OCI-LY1 (cell line): ENCODE data around the gene LAMTOR2.

Source experiments
- H2AFZ ChIP-seq: fragments of 200-600 bp; sonication (generic), shearing (Covaris generic); 2 replicates; pipeline ENCODE4 v1.6.0; 2014; ENCODE audit warnings: antibody characterized with exemption, mild to moderate bottlenecking, low read length
- H3F3A ChIP-seq: fragments of 200-600 bp; sonication (generic), shearing (Covaris generic); 2 replicates; pipeline ENCODE4 v1.6.0; 2014; ENCODE audit warnings: mild to moderate bottlenecking, antibody characterized with exemption, low read length, moderate library complexity; ENCODE audit not compliant: insufficient read depth
- H3K27ac ChIP-seq: fragments of 200-600 bp; sonication (generic); 2 replicates; pipeline ENCODE4 v1.5.1; 2014; ENCODE audit warnings: low read length, mixed run types, mild to moderate bottlenecking, low read depth; ENCODE audit not compliant: poor library complexity, severe bottlenecking
- H3K27me3 ChIP-seq: fragments of 200-600 bp; sonication (generic); 2 replicates; pipeline ENCODE4 v1.6.0; 2014; ENCODE audit warnings: antibody characterized with exemption, mild to moderate bottlenecking, low read length, moderate library complexity; ENCODE audit not compliant: insufficient read depth
- H3K36me3 ChIP-seq: fragments of 200-600 bp; sonication (generic); 2 replicates; pipeline ENCODE4 v1.6.1; 2014; ENCODE audit warnings: mild to moderate bottlenecking, antibody characterized with exemption, low read length, moderate library complexity, mixed read lengths; ENCODE audit not compliant: insufficient read depth
- H3K4me1 ChIP-seq: fragments of 200-600 bp; sonication (generic); 2 replicates; pipeline ENCODE4 v1.5.1; 2014; ENCODE audit warnings: mild to moderate bottlenecking, low read length, moderate library complexity; ENCODE audit not compliant: insufficient read depth, severe bottlenecking
- H3K4me2 ChIP-seq: fragments of 200-600 bp; sonication (generic), shearing (Covaris generic); 2 replicates; pipeline ENCODE4 v1.6.1; 2014; ENCODE audit warnings: low read length
- H3K4me3 ChIP-seq: fragments of 200-600 bp; sonication (generic); 2 replicates; pipeline ENCODE4 v1.5.1; 2014; ENCODE audit warnings: low read length, low read depth, mild to moderate bottlenecking, mixed read lengths; ENCODE audit not compliant: poor library complexity, severe bottlenecking
- H3K79me2 ChIP-seq: fragments of 200-600 bp; shearing (Covaris generic); 2 replicates; pipeline ENCODE4 v1.6.1; 2016; ENCODE audit warnings: mixed run types, low read length, mixed read lengths; ENCODE audit not compliant: insufficient read depth
- H3K9ac ChIP-seq: fragments of 200-600 bp; sonication (generic), shearing (Covaris generic); 2 replicates; pipeline ENCODE4 v1.6.1; 2014; ENCODE audit warnings: mild to moderate bottlenecking, low read length, mixed read lengths
- H3K9me2 ChIP-seq: fragments of 200-600 bp; sonication (generic), shearing (Covaris generic); 2 replicates; pipeline ENCODE4 v1.6.1; 2014; ENCODE audit warnings: low read depth, mild to moderate bottlenecking, low read length, mixed read lengths
- H3K9me3 ChIP-seq: fragments of 200-600 bp; shearing (Covaris generic); 2 replicates; pipeline ENCODE4 v1.6.1; 2014; ENCODE audit warnings: low read length, mixed read lengths
- H4K20me1 ChIP-seq: fragments of 200-600 bp; sonication (generic), shearing (Covaris generic); 2 replicates; pipeline ENCODE4 v1.6.0; 2016; ENCODE audit warnings: mild to moderate bottlenecking, low read length; ENCODE audit not compliant: insufficient read depth
- EZH2 ChIP-seq: fragments of 200-600 bp; sonication (generic), shearing (Covaris generic); IDR thresholded peaks from 2 replicates; pipeline ENCODE4 v1.8.0; 2017; ENCODE audit warnings: borderline replicate concordance, mixed run types, mild to moderate bottlenecking, antibody characterized with exemption, low read length, moderate library complexity, mixed read lengths
- TF ChIP-seq, protein P1 (sequence below): fragments of 200-600 bp; sonication (generic), shearing (Covaris generic); IDR thresholded peaks from 2 replicates; pipeline ENCODE4 v1.5.1; 2017; ENCODE audit warnings: mild to moderate bottlenecking, antibody characterized with exemption, low read length, moderate library complexity, mixed read lengths

LAMTOR2 gene

DNA sequence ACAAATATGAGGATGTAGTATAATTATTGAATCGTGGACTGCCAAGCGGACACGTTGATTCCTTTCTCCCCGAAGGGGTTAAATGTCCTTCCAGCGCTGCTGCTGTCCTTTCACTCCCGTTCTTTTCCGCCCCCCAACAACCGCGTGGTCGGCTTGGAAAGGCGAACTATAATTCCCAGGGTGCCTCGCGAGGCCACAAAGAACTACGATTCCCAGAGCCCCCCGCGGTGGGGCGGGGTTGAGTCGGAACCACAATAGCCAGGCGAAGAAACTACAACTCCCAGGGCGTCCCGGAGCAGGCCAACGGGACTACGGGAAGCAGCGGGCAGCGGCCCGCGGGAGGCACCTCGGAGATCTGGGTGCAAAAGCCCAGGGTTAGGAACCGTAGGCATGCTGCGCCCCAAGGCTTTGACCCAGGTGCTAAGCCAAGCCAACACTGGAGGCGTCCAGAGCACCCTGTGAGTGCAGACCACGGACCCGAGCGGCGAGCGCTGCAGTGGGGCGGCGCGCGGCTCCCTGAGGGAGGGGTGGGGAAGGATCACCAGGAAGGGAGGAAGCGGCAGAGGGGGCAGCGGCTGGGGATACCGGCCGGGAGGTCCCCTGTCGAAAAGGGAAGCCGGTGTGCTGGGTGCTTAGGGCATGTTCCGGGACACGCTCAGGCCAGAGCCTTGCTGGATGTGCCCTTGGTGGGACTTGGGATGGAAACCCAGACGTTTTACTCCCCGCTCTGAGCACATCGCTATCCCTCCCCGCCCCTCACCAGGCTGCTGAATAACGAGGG, at the start of gene LAMTOR2:
Gene LAMTOR2, plus strand, starts transcription at position 283 of the 781 bp plus-strand sequence. Its CDS starts 108 bp downstream, at position 391.
- H3K4me2 ChIP-seq = peak within 1 kb of the TSS; percentile 77
- peak within 1 kb of the TSS; percentile 76 for H3K9ac ChIP-seq

DNA sequence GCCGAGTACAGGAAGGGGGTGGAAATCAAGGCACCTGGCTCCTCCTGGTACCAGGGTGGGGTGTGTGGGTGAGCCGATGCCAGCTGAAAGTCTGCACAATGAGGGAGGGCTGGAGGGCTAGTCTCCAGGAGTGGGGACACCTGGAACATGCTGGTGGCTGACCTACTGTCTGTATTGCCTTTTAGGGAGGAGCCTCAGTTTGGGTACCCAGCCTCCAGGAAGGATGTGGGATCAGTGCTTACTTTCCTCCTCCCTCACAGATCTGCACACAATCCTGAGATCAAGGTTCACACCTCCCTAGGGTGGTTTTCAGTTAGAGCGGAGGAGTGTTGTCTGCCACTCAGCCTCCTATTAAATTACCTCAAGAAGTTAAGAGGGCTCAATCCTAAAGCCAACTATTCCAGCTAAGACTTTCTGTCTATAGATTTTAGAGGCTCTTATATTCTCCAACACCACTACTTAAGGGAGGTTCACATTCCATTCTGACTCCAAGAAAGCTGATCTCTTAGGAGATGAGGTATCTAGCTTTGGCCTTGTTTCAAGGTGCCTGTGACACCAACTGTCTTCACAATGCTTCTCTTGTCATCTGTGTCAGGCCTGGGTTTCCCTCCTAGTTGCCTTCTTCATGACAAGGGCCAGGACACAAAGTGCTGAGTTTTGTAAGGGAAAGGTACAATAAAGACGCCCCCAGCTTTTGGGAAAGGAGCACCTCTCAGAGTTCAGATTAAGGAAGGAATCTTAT, 49.6 kb upstream of the LAMTOR2 start:
- TF ChIP-seq EZH2 = no peak
- TF ChIP-seq, protein P1, sequence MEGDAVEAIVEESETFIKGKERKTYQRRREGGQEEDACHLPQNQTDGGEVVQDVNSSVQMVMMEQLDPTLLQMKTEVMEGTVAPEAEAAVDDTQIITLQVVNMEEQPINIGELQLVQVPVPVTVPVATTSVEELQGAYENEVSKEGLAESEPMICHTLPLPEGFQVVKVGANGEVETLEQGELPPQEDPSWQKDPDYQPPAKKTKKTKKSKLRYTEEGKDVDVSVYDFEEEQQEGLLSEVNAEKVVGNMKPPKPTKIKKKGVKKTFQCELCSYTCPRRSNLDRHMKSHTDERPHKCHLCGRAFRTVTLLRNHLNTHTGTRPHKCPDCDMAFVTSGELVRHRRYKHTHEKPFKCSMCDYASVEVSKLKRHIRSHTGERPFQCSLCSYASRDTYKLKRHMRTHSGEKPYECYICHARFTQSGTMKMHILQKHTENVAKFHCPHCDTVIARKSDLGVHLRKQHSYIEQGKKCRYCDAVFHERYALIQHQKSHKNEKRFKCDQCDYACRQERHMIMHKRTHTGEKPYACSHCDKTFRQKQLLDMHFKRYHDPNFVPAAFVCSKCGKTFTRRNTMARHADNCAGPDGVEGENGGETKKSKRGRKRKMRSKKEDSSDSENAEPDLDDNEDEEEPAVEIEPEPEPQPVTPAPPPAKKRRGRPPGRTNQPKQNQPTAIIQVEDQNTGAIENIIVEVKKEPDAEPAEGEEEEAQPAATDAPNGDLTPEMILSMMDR = no peak
- Histone ChIP-seq H3K4me3 (no peak overlapping the region), H3K79me2 (no peaks in the 10 kb centered on the region), H3K9me2 (no peaks in the 10 kb centered on the region), H3F3A (no peaks in the 10 kb centered on the region), H3K36me3 (peaks cover 16% of the 10 kb centered on the region), H3K4me2 (no peak overlapping the region), H3K4me1 (no peaks in the 10 kb centered on the region), H4K20me1 (no peaks in the 10 kb centered on the region), H3K9me3 (no peaks in the 10 kb centered on the region), H2AFZ (no peak overlapping the region), H3K27me3 (peaks cover 5% of the 10 kb centered on the region; the same call in 1 of the 2 replicates), H3K9ac (no peak overlapping the region), H3K27ac (no peak overlapping the region)

More for the DNA sequence above, at the start of gene LAMTOR2:
- no peaks in the 10 kb centered on the region for H3F3A ChIP-seq
- no peaks in the 10 kb centered on the region for H3K9me3 ChIP-seq
- no peaks in the 10 kb centered on the region for H3K27me3 ChIP-seq
- H3K27ac ChIP-seq = peak within 1 kb of the TSS; percentile 82
- H4K20me1 ChIP-seq = no peaks in the 10 kb centered on the region
- H3K4me1 ChIP-seq = peaks cover 16% of the 10 kb centered on the region
- no peaks in the 10 kb centered on the region for H3K79me2 ChIP-seq
- peaks cover 14% of the 10 kb centered on the region; the same call in 1 of the 2 replicates for H3K36me3 ChIP-seq
- H3K4me3 ChIP-seq = peak within 1 kb of the TSS; percentile 73
- H2AFZ ChIP-seq = no peak within 1 kb of the TSS
- TF ChIP-seq, protein P1 = no peak
- no peak for TF ChIP-seq EZH2
- H3K9me2 ChIP-seq = no peaks in the 10 kb centered on the region

DNA sequence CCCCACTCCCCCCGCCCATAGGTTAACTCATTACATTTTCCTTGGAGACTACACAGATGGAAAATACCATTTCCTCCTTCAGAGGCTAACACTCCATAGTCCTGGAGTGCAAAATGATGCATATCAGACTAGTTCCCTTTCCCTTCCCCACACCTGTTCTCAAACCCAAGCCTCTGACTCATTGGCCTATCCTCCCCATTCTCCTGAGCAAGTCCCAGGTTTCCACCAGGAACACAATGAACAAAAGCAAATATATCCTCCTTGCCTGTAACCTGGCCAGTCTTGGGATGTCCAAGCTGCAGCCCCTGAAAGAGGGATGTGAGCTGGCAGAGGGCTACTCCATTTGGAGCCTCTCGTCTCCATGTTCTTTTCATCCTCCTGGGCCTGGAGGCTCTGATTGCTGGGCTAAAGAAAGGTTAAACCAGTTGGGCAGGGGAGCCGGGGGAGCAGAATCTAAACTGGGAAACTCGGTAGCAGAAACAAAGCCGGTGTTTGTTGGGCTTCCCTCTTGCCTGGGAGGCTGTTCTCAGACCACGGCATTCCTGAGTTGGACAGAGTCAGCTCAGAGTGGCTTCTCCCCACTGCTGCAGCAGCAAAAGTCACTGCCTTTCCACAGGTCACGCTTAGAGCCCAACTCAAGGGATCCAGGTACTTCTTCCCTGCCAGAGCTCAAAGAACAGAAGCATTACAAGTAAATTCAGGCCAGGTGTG, 47.8 kb upstream of the LAMTOR2 start:
- no peaks in the 10 kb centered on the region for H4K20me1 ChIP-seq

More for the DNA sequence above, 47.8 kb upstream of the LAMTOR2 start:
- no peak for TF ChIP-seq EZH2
- TF ChIP-seq, protein P1 = no peak
- H3K79me2 ChIP-seq = no peaks in the 10 kb centered on the region
- no peaks in the 10 kb centered on the region for H3K9me3 ChIP-seq
- H3K27me3 ChIP-seq = peaks cover 5% of the 10 kb centered on the region; the same call in 1 of the 2 replicates
- peaks cover 33% of the 10 kb centered on the region for H3K36me3 ChIP-seq
- no peaks in the 10 kb centered on the region for H3K9me2 ChIP-seq
- H3K27ac ChIP-seq = no peak overlapping the region
- H3K4me3 ChIP-seq = no peak overlapping the region
- H3K4me2 ChIP-seq = no peak overlapping the region
- H3K9ac ChIP-seq = no peak overlapping the region
- no peak overlapping the region for H2AFZ ChIP-seq
- no peaks in the 10 kb centered on the region for H3F3A ChIP-seq
- H3K4me1 ChIP-seq = no peaks in the 10 kb centered on the region
